Measurements from ENCODE around the gene GPR39.

GRCh38 chr2:132595186-132595585 is 178.6 kb downstream of the GPR39 start:
- TF ChIP-seq CTCF (conservative IDR thresholded peaks at IDR 0.05 in 1 of 2, IDR thresholded peaks at IDR 0.05 in 1 of 2; ENCODE audit: low read depth in 1 of 2, low read length in 2 of 2) = no peak
- no peak for TF ChIP-seq EZH2 (IDR thresholded peaks at IDR 0.05; ENCODE audit: low read length, missing control alignments)
